K562 (cell line): Measurements from ENCODE around the gene LHPP. TPM values are rescaled to one million over a fixed set of nuclear protein-coding genes. Genes with fewer than 3 reads are reported as not detected.

ENCODE experiments used
- CEBPG ChIP-seq, 3 experiments: fragments of 200-800 bp in 1 of 3; sonication (Bioruptor generic) in 1 of 3; sonication (generic) in 1 of 3; formaldehyde crosslinking in 1 of 3; IDR thresholded peaks in 2 of 3; conservative IDR thresholded peaks in 1 of 3; 2 replicates each; pipeline versions ENCODE4 v1.6.1 to v1.8.0; 2016 to 2022; ENCODE audit warnings: missing compliant biosample characterization in 2 of 3, missing genetic modification characterization in 2 of 3, mild to moderate bottlenecking in 1 of 3, missing genetic modification reagents in 1 of 3
- E2F4 ChIP-seq: sonication (generic); formaldehyde crosslinking; IDR thresholded peaks from 2 replicates; pipeline ENCODE4 v1.8.0; 2022; ENCODE audit warnings: mild to moderate bottlenecking, low read depth, missing genetic modification reagents
- FOSL1 ChIP-seq: fragments of 200-800 bp; sonication (Bioruptor generic); conservative IDR thresholded peaks from 2 replicates; pipeline ENCODE4 v1.6.1; 2016; ENCODE audit warnings: missing genetic modification characterization, missing compliant biosample characterization
- HSF4 ChIP-seq: fragments of 250-450 bp; sonication (Bioruptor Pico); IDR thresholded peaks from 2 replicates; pipeline ENCODE4 v2.1.2; 2022; ENCODE audit warnings: mild to moderate bottlenecking, moderate library complexity, borderline replicate concordance
- KDM5B ChIP-seq: fragments of 200-600 bp; sonication (generic); IDR thresholded peaks from 2 replicates; pipeline ENCODE4 v1.6.1; 2012; ENCODE audit warnings: low read depth, mild to moderate bottlenecking, moderate library complexity, low read length, control low read depth, inconsistent platforms; ENCODE audit not compliant: insufficient replicate concordance
- NFE2 ChIP-seq: IDR thresholded peaks from 2 replicates; pipeline ENCODE4 v1.6.1; 2014; ENCODE audit warnings: antibody characterized with exemption, low read depth
- TEAD1 ChIP-seq, 2 experiments: fragments of 450-650 bp in 1 of 2; sonication (generic) in 1 of 2; formaldehyde crosslinking; IDR thresholded peaks; 2 replicates each; pipeline versions ENCODE4 v1.4.0 to v1.8.0; 2020 to 2022; ENCODE audit warnings: mild to moderate bottlenecking in 2 of 2, missing genetic modification reagents in 1 of 2
- ZNF766 ChIP-seq: fragments of 200-800 bp; sonication (Bioruptor generic); conservative IDR thresholded peaks from 2 replicates; pipeline ENCODE4 v1.6.1; 2016; ENCODE audit warnings: missing genetic modification characterization, missing compliant biosample characterization
- ZZZ3 ChIP-seq: fragments of 450-650 bp; IDR thresholded peaks from 2 replicates; pipeline ENCODE4 v1.6.1; 2016; ENCODE audit warnings: antibody characterized with exemption, mild to moderate bottlenecking, moderate library complexity
- polyA plus RNA-seq, 8 experiments: library from polyadenylated mRNA; depleted of rRNA in 4 of 8; stranded (reverse) in 5 of 8; unstranded in 3 of 8; fragments of >200 nt; fragmentation: Nextera tagmentation in 2 of 8; fragmentation: Illumina TruSeq in 1 of 8; extraction: Ambion mirVana in 2 of 8; extraction: Trizol in 1 of 8; gene quantifications; 2 replicates each; pipeline versions ENCODE4 v1.2.1 to v1.2.3, GENCODE V29; 2011 to 2014; ENCODE audit warnings: inconsistent platforms in 1 of 8, missing spikeins in 1 of 8
- total RNA-seq, 7 experiments: library from RNA; depleted of rRNA in 6 of 7; stranded (reverse); fragments of >200 nt in 6 of 7; fragmentation: Illumina TruSeq in 2 of 7; extraction: Trizol in 2 of 7; gene quantifications; 2 replicates each; pipeline versions ENCODE4 v1.2.1 to v1.2.3, GENCODE V29; 2011 to 2021; ENCODE audit warnings: low replicate concordance in 1 of 7
- TF ChIP-seq, protein P1 (sequence below), 2 experiments: fragments of 150-350 bp in 1 of 2; IDR thresholded peaks; 2 replicates each; pipeline ENCODE4 v1.6.1; 2012 to 2016; ENCODE audit warnings: low read depth in 2 of 2, low read length in 2 of 2, mild to moderate bottlenecking in 1 of 2, moderate library complexity in 1 of 2
- TF ChIP-seq, protein P2 (sequence below), 2 experiments: IDR thresholded peaks; 2 replicates each; pipeline ENCODE4 v1.6.1; 2012; ENCODE audit warnings: improper control_type of control experiment in 2 of 2, low read depth in 2 of 2, low read length in 2 of 2, borderline replicate concordance in 1 of 2

LHPP gene
- total and polyA plus RNA-seq, 9 of the 15 experiments (the other 6 are each of a cell fraction or from before 2014, with no cell fraction given) = 0.34 to 7.4 (median 3.0) TPM

GRCh38 chr10:124461642-124462347 is at the start of gene LHPP (continued):
- TF ChIP-seq, protein P1, sequence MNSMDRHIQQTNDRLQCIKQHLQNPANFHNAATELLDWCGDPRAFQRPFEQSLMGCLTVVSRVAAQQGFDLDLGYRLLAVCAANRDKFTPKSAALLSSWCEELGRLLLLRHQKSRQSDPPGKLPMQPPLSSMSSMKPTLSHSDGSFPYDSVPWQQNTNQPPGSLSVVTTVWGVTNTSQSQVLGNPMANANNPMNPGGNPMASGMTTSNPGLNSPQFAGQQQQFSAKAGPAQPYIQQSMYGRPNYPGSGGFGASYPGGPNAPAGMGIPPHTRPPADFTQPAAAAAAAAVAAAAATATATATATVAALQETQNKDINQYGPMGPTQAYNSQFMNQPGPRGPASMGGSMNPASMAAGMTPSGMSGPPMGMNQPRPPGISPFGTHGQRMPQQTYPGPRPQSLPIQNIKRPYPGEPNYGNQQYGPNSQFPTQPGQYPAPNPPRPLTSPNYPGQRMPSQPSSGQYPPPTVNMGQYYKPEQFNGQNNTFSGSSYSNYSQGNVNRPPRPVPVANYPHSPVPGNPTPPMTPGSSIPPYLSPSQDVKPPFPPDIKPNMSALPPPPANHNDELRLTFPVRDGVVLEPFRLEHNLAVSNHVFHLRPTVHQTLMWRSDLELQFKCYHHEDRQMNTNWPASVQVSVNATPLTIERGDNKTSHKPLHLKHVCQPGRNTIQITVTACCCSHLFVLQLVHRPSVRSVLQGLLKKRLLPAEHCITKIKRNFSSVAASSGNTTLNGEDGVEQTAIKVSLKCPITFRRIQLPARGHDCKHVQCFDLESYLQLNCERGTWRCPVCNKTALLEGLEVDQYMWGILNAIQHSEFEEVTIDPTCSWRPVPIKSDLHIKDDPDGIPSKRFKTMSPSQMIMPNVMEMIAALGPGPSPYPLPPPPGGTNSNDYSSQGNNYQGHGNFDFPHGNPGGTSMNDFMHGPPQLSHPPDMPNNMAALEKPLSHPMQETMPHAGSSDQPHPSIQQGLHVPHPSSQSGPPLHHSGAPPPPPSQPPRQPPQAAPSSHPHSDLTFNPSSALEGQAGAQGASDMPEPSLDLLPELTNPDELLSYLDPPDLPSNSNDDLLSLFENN (IDR thresholded peaks at IDR 0.05; ENCODE audit: low read depth in 2 of 2, low read length in 2 of 2) = no peak
- TF ChIP-seq HSF4 (CRISPR knock-in tag) = no peak
- no peak for TF ChIP-seq NFE2
- TF ChIP-seq, protein P2, sequence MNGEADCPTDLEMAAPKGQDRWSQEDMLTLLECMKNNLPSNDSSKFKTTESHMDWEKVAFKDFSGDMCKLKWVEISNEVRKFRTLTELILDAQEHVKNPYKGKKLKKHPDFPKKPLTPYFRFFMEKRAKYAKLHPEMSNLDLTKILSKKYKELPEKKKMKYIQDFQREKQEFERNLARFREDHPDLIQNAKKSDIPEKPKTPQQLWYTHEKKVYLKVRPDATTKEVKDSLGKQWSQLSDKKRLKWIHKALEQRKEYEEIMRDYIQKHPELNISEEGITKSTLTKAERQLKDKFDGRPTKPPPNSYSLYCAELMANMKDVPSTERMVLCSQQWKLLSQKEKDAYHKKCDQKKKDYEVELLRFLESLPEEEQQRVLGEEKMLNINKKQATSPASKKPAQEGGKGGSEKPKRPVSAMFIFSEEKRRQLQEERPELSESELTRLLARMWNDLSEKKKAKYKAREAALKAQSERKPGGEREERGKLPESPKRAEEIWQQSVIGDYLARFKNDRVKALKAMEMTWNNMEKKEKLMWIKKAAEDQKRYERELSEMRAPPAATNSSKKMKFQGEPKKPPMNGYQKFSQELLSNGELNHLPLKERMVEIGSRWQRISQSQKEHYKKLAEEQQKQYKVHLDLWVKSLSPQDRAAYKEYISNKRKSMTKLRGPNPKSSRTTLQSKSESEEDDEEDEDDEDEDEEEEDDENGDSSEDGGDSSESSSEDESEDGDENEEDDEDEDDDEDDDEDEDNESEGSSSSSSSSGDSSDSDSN (IDR thresholded peaks at IDR 0.05; ENCODE audit: borderline replicate concordance in 1 of 2, low read depth in 2 of 2, low read length in 2 of 2) = no peak
- no peak for TF ChIP-seq TEAD1 (CRISPR knock-in tag; IDR thresholded peaks at IDR 0.05)
- no peak for TF ChIP-seq E2F4
- TF ChIP-seq ZZZ3 = no peak
- no peak for TF ChIP-seq KDM5B
- TF ChIP-seq FOSL1 (tag) = no peak
- TF ChIP-seq ZNF766 (CRISPR knock-in tag) = no peak
- no peak for TF ChIP-seq CEBPG (CRISPR knock-in tag; IDR thresholded peaks at IDR 0.05)
- no peak for TF ChIP-seq CEBPG (tag; conservative IDR thresholded peaks at IDR 0.05 in 1 of 2, IDR thresholded peaks at IDR 0.05 in 1 of 2)
